Endometrial microvascular endothelial cells (primary cell): ENCODE data around the gene CEP112. TPM values are rescaled to one million over a fixed set of nuclear protein-coding genes. Genes with fewer than 3 reads are reported as not detected.

Source experiments
- in situ Hi-C: cut with HindIII; loops from 2 replicates; pipeline ENCODE4 v1.10.0; 2017; ENCODE audit warnings: low sequenced_read_pairs, low pct_unique_long_range_greater_than_20kb; ENCODE audit errors: inconsistent ontology term
- total RNA-seq: library from RNA; depleted of rRNA; stranded (reverse); fragments of >200 nt; gene quantifications from one replicate; pipeline ENCODE4 v1.2.3, GENCODE V29; 2015; ENCODE audit errors: inconsistent ontology term

CEP112 gene
- total RNA-seq, 1 donor from 2014 or later, result 3.0 TPM

DNA sequence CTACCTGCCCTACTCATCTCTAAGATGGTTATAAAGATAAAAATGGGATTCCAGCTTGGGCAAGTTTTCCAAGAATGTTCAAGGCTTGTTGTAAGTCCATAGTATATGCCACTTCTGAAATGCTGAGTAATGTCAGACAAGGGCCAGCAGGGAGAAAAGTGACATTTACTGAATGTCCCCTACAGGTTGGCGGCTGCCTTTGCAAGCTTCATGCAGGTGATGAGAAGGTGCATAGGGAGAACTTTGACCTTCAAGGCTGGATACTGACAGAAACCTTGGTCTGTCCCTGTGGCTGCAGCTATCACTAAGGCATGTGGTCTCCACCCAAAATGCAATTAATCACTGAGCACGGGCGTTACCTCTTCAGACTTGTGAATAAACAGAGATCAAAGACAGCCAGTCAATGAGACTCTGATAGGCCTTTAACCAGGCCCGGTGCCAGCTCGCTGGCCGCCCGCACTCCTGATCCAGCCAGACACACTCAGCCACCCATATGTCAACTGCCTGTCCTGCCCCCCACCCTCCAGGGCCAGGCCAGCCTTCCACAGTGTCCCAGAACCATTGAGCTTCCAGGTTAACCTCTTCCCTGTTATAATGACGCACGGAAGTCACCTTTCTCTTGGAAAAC is 603.6 kb downstream of the CEP112 start:
- in situ Hi-C loops, result no loop called here

DNA sequence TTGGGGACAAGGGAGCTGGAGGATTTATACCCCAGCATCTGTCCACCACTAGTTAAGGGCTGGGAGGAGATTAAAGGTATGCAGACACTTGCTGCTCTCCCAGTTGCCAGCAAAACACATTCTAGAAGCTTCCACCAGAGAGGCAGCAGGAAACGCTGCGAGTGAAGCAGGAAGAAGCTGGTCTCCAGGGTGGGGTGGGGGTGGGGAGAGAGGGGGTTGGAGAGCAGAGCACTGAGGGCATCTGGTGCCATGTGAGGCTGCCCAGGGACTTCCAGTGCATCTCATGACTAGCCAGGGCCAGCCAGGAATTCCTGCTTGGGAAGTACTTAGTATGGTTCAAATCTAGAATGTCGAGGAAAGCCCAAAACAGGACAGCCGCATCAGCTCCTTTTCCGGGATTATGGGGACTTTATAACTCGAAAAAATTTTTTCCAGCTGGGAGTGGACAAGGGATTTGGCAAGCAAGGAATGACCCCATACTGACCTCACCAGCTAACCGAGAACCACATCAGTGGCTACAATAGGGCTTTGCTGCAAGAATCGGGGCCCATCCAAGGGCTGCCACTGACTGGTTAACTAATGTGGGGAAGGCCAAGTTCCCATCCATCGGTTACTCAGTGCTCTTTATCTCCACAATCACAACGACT is 604.3 kb downstream of the CEP112 start:
- in situ Hi-C loops, result no loop called here

DNA sequence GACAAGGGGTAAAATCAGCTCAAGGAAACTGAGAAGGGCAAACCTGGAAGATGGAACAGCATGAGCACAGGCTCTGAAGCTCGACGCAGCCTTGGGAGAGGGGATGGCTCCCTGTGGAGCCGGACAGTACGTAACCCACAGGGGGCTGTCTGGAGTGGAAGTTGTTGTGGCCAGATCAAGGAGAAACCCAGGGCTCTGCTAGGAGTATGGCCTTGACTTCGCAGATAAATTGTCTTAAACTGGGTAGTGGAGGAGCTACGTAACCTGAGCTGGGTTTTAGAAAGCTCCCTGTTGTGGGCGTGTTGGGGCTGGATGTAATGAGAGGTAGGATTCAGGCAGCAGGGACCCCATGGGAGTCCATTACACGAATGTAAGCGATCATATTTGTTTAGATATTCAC is 605.0 kb downstream of the CEP112 start:
- in situ Hi-C loops, result no loop called here

Other genes with a start within 250 kb of the CEP112 start
- gene APOH, start 37.3 kb upstream of the CEP112 start, total RNA-seq, result not detected
- 21.7 TPM for gene PRKCA, start 110.5 kb upstream of the CEP112 start, total RNA-seq